GM21786 (cell line): ENCODE data around the gene SLC37A4.
"Not testable (repeated sequence)": the region's sequence is repeated elsewhere in the genome, so short reads cannot be mapped to it uniquely, and the experiment has no call there.

Experiments used
- ATAC-seq: cut with Tn5 transposase; IDR thresholded peaks from one replicate; pipeline ENCODE4 v1.9.1; 2021; ENCODE audit not compliant: unreplicated experiment

SLC37A4 gene

DNA sequence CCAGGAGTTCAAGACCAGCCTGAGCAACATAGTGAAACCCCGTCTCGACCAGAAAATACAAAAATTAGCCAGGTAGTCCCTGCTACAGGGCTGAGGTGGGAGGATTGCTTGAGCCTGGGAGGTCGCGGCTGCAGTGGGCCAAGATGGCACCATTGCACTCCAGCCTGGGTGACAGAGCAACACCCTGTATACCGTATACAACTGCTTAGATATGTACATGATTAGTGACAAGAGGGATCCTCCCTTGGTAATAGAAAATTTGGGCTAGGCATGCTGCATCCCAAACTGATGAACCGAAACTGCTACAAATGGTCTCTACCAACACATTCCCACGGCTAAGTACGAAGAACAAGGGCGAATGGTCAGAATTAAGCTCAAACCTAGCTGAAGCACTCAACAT, 12.2 kb upstream of the SLC37A4 start:
- ATAC-seq, result no peak

DNA sequence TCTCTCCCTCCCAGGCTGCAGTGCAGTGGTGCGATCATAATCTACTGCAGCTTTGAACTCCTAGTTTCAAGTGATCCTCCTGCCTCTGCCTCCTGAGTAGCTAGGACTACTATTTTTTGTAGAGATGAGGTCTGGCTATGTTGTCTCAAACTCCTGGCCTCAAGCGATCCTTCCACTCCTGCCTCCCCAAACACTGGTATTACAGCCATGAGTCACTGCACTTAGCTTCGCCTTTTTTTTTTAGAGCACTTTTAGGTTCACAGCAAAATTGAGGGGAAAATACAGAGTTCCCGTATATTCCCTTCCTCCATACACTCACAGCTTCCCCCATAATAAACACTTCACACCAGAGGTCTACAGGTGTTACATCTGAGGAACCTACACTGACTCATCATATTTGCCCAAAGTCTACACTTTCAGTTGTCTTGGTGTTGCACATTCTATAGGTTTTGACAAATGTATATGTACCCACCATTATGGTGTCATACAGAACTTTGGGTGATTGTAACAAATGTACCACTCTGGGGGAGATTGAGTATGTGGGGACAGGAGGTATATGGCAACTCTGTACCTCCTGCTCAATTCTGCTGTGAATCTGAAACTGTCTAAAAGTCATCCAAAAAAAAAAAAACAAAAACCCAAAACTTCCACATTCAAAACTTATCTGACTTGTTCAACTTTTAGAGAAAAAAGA, 11.3 kb upstream of the SLC37A4 start:
- ATAC-seq, result no peak

DNA sequence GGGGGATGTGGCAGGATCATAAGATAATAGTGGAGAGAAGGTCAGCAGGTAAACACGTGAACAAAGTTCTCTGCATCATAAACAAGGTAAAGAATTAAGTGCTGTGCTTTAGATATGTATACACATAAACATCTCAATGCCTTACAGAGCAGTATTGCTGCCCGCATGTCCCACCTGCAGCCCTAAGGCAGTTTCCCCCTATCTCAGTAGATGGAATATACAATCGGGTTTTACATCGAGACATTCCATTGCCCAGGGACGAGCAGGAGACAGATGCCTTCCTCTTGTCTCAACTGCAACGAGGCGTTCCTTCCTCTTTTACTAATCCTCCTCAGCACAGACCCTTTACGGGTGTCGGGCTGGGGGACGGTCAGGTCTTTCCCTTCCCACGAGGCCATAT, 8.8 kb upstream of the SLC37A4 start:
- ATAC-seq, result not testable (repeated sequence)

DNA sequence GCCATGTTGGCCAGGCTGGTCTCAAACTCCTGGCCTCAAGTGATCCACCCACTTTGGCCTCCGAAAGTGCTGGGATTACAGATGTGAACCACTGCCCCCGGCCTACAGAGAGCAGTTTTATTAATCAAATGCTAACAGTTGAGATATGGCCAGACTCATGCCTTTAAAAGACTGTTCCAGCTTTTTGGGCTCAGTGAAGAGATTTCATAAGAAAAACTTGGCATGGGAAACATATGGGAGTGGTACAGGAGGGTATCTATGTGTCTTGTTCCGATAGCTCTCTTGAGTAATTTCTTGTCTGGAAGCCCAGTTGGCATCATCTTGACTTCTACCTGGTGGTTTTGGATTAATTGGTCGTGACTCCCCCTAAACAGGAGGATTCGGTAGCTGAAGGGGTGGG, 8.2 kb upstream of the SLC37A4 start:
- no peak for ATAC-seq

DNA sequence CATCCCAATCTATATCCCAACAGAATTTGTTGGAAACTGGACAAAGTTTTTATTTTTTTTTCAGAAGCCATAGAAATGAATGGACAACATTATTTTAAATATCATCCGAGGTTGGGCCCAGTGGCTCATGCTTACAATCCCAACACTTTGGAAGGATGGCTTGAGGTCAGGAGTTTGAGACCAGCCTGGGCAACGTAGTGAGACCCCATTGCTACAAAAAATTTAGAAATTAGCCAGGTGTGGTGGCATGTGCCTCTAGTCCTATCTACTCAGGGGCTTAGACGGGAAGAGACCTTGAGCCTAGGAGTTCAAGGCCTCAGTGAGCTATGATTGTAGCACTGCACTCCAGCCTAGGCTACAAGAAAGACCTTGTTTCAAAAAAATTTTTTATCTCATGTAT, 4.1 kb upstream of the SLC37A4 start:
- ATAC-seq, result no peak

DNA sequence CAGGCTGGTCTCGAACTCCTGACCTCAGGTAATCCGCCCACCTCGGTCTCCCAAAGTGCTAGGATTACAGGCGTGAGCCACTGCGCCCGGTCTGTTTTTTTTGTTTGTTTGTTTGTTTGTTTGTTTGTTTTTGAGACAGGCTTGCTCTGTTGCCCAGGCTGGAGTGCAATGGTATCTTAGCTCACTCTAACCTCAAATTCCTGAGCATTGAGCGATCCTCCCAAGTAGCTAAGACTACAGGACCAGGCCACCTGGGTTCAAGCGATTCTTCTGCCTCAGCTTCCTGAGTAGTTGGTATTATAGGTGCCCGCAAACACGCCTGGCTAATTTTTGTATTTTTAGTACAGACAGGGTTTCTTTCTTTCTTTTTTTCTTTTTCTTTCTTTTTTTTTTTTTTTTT, 2.7 kb upstream of the SLC37A4 start:
- ATAC-seq, result not testable (repeated sequence)

DNA sequence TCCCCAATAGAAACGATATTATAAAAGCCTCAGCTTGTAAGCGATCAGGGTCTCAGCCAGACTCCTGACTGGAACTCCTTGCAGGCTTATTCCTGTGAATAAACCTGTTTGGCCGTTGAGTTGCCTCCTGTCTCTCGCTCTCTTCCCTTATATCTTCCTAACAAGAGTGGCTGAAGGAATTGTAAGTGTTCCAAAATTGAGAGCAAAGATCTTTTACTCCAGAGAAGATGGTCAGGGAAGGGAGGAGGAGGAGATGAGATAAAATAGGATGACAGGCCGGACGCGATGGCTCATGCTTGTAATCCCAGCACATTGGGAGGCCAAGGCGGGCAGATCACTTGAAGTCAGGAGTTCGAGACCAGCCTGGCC, 1.2 kb upstream of the SLC37A4 start:
- no peak for ATAC-seq

DNA sequence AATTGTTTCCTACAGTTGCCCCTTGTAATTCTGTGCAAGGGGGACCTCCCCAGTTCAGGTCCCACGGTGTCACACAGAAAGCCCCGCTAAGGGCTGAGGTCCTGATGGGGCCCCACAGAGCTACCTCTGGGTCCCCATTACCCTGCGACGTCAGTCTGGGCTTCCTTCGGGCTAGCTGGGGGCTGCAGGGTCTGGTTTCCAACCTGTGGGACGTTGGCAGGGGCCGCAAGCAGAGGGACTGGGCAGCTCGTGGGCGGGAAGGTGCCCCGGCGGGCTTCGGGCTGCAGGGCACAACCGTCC, 698 bp downstream of the SLC37A4 start:
- peak; percentile 7 for ATAC-seq

DNA sequence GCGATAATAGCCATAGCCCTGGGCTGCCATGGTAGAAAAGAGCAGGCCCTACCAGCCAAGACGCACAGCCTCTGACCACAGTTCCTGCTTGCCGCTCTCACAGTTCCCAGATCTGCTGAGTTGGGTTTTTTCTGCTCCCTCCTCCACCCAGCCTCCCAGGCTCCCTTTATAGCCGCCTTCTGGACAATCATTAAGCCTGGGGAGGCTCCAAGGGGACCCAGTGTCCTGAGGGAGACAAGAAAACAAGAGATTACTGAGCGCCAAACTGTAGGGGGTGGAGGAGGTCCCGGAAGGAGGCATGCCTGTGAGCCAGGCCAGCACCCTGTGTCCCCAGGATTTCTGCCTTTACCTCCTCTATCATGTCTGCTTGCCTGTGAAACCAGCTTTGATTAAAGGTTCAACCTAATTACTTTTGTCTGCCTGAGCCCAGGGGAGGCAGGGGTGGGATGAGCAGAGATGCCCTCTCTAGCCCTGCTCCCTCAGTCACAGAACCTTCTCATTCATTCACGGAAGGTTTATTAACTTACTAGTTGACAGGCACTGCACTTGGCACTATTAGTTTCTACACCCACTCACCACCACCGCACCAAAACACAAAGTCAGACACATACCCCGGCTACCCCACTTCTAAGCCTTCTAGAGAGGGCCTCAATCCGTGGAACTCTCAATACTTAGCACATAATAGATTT, 1.2 kb downstream of the SLC37A4 start:
- peak; percentile 16 for ATAC-seq

DNA sequence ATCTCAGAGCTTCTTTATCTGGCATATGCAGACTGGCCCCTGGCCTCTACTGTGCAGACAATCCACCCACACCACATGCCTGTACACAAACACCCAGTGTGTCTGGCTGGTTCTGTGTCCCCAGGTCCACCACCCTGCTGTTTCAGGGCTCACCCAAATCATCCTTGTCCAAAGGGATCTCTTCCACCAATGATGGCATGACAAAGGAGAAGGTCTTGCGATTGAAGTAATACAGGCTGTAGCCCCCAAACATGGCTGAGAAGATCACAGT, 1.7 kb downstream of the SLC37A4 start:
- no peak for ATAC-seq

DNA sequence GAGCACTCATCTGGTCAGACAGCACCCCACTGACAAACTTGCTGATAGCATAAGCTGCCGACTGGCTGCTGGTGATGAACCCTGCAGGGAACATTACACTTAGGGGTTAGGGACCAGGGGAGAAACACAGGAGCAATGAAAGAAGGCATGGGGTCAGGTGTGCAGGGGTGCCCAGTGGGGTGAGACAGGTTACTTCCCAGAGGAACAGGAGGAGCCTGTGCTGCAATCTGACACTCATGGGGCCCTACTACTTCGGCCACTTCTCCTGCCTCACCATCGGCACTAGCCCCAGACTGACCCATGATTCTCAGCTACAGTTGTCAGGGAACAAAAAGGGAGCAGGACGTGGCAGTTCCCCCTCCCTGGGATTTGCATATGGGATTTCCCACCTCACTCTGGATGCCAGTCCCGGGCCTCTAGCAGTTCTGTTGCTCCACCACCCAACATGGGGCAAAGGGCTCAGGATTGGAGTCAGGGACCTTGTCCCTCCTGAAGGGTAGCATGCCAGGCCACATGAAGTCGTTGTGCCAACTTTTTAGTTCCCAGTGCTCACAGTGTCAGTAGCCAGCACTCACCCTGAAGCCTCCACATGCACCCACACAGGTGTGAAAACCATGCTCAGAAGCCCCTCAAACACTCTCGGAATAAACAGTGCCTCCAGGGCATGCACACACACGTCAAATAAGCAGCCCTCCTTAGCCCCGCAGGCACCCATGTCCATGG, 2.2 kb downstream of the SLC37A4 start:
- no peak for ATAC-seq

DNA sequence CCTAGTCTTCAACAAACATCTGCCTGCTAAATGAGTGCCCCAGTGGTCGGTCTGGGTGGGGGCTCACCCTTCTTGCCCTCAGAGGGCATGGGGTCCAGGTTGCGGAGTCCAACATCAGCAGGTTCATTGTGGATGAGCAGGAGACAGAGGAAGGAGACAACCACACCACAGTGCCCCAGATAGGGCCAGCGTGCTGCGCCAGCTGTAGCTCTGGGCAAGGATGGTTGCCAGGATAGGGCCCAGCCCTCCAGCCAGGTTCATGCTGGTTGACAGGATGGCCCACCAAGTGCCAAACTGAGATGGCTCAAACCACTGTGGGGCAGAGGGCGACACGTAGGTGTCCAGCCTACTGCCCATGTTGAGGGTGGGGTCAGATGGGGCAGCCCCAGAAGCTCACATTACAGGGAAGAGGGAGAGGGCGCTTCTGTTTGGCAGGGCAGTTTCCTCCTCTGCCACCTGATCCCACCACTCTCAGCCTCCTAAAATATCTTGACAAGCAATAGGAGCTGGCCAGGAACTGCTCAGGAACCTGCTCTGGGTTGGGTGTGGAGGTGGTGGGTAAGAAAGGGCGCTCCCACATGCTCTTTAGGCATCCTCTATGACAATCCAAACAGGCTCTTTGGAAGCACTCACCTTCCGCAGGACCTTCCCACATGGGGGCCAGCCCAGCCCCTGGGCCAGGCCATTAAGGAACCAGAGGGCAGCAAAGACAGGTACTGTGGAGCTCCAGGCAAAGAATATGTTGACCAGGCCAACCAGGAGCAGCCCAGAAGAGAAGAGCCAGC, 2.9 kb downstream of the SLC37A4 start:
- no peak for ATAC-seq

DNA sequence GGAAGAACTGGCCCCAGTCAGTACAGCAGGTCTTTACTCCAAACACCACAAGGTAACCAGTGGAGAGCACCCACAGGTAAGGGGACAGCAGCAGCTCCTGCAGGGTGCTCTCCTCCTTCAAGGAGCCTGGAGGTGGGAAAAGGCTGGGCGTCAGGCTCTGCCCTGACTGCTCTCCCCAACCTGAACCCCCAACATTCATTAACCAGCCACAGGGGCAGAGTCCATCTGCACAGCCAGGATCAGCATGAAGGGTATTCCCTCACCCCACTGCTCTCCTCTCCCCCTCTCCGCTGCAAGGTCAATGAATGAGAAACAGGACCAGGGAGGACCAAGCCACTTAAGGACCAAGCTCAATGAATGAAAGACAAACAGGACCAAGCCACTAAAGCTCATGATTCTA, 3.7 kb downstream of the SLC37A4 start:
- no peak for ATAC-seq

DNA sequence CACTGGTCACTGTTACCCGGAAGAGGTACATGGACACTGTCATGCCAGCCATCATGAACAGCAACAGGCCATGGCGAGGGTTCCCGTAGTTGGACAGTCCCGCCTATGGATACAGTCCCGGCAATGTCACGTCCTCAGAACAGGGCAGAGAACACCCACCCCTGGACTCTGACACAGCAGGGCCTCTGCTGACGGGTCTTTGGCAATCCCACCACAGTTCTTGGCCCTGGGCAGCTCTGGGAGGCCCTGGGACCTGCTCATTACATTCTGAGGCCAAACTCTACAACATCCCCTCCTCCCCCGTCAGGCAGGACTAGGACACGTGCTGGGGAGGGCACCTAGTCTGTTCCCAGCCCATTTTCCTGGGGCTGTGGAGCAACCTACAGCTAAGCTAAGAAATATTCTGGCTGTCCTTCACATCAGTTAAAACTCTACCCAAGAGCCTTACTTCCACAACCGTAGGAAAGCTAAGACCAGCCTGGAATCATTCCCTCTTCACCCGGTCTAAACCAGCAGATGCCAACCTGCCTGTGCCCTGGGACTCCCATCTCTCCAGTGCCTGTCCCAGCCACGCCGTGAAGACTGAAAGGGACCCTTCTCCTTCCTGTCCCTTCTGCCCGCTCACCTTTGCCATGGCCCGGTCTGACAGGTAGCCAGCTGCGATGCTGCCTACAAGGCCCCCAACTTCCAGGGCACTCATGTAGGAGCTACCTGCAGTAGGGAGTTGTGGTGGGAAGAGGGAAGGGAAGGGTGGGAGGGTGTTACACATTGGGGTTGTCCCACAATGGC, 4.5 kb downstream of the SLC37A4 start:
- ATAC-seq, result no peak

DNA sequence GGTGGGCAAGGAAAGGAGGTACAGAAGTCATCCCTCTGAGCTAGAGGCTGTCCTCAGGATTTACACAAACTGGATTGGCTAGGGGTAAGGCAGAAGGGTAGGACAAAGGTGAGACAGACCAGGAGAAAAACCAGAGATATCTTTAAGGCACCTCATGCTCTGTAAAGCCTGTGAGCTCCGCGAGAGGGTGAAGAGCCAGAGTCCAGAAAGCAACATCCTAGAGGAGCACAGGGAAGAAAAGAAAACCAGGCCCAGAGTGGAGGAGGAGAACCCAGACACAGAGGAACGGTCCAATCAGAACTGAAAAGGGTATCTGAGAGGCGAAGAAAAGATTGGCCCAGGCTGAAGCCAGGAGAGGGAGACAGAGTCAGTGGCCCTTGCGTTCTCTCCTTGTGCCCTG, 5.1 kb downstream of the SLC37A4 start:
- ATAC-seq, result no peak

DNA sequence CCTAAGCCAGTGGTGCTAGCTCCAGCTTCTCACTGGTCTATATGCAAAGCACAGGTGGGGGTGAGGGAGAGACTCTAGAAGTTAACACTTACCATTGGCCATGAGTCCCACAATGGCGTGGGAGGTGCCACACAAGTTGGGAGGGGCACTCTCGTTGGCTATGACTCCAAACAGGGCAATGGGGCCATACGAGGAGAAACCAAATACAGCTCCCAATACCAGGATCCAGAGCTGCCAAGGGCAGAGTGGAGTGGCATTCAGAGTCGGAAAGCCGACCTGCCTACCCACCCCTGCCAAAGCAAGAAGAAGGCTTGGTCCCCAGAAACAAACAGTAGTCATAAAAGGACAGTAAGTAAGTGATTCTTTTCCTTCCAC, 5.6 kb downstream of the SLC37A4 start:
- no peak for ATAC-seq

DNA sequence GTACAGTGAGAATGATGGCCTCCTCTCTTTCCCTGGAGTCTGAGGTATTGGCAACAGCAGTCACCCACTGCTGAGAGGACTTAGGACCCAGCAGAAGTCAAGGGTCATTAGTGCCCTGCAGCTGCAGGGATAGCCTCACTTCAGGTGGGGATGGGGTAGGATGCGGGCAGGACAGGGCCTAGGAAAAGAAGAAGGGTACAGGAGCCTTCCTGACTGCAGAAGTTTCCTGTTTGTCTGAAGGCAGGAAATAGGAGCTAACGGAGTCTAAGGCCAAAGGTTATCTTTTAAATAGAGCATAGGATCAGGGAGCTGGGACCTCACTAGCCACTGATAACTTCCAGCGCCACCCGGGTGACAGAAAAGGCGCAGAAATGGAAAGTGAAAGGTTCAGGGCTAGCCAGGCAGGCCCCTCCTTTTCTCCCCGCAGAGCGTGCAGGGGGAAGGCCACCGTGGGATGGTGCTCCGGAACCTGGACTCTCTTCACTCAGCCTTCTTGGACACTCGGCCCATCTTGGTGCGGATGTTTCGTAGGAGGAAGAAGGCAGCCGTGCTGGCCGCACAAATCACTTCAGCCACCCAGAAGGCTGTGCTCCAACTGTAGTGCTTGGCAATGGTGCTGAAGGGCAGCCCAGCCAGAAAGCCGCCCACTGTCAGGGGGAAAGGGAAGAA, 6.1 kb downstream of the SLC37A4 start:
- no peak for ATAC-seq

DNA sequence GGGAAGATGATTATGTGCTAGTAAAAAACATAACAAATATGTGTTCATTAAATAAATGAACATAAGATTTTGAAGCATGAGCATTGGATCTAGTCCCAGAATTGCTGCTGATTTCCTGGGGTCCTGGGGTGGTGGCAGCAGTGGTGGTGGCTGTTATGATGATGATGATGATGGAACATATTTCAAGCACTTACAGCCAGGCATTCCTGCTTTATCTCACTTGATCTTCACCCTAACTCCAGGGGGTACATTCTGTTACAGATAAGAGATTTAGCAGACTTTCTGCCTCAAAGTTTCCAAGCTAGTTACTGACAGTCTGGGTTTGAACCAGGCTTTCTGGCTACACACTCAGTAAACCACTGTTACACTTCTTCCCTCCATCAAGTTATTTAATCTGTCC, 6.9 kb downstream of the SLC37A4 start:
- no peak for ATAC-seq

DNA sequence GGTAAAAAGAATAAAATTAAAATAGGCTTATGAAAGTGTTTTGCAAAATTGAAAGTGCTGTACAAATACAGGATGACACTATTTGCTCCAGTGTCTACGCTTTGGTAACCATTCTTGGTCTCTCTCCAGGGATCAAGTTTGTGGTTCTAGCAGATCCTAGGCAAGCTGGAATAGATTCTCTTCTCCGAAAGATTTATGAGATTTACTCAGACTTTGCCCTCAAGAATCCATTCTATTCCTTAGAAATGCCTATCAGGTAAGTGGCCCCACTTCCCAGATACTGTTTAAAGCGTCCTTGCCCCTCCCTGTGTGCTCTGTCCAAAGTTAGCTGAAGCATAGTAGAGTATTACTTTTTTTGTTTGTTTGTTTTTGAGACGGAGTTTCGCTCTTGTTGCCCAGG, 9.0 kb downstream of the SLC37A4 start:
- no peak for ATAC-seq

DNA sequence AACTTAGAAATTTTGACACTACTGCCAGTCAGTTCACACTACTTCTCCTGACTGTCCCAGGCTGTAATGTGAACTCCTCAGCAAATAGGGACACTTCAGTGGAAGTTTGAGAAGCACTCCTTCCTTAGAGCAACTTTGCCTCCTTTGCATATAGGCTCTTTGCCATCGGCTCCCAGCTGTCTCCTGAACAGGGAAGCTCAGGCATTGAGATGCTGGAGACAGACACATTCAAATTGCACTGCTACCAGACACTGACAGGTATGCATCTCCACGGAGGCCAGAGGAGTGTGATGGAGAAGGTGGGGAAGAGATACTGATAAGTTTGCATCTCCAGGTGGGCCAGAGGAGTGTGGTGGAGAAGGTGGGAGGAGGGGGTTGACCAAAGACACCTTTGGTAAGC, 10.7 kb downstream of the SLC37A4 start:
- ATAC-seq, result no peak
